ENCODE measurements around the gene HSPA12B. TPM values are rescaled to one million over a fixed set of nuclear protein-coding genes. Genes with fewer than 3 reads are reported as not detected.

Gene HSPA12B
- total and polyA plus RNA-seq, 8 donors, result 0.55 to 6.0 (median 1.7) TPM

DNA sequence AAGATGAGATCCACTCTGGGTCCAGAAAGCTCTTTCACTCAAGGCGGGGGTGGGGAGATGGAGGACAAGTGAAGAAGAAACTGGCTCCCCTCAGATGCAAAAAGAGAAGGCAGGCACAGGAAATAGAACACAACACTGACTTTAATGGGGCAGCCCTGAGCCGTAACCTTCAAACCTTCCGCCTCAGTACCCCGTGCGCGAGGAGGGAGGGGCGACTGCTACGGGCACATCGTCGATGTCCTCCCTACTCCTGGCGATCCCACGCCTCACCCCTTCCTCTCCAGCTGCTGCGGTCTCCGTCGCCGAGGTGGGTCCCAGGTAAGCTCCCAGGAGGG lies 44.9 kb downstream of the HSPA12B start:
- 24 to 42% methylated on average over 16 of the region's 16 CpGs for WGBS, 2 donors
- DNase-seq (no peak), ATAC-seq (peak in 1 of 4 donors; percentile 2)

DNA sequence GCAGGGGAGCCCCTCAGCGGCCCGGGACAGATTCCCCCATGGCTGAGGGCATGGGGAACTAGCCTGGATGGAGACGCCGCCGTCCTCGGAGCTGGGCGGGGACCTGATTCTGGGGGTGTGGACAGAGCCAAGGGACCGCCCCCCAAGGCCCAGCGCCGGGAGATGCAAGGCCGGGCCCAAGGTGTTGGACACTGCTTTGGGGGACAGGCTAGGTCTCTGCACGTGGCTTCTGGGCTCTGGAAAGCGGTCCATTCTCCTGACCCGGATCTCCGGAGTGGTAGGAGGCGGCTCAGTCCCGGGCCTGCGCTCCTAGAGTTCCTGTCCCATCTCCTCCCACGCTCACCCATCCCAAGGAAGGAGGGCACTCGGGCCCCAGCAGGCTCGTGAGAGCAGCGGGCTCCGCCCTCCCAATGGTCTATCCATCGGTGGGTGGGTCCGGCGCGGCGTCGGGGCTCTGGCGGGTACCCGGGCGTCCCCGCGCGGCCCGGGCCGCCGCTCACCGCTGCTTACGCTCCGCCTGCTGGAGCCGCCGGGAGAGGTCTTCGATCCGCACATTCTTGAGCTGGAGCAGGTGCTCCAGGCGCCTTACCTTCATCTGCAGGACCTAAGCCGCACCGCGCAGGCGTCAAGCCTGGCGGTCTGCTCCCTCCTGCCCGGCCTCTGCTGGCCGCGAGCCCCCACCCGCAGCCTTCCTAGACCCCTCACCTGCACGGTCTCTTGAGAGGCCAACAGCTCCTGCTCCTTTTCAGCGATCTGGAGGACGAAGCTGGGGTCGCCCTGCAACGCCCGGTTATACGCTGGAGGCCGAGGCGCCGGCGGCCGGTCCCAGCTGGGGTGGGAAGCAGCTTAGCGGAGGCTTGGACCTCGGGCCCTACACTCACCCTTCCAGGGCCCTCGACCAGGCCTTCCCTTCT lies 45.5 kb downstream of the HSPA12B start:
- H3K27ac ChIP-seq, result no peak overlapping the region
- 4 to 5% methylated on average over 57 to 70 of the region's 70 CpGs for WGBS, 2 donors
- TF ChIP-seq, protein P1, sequence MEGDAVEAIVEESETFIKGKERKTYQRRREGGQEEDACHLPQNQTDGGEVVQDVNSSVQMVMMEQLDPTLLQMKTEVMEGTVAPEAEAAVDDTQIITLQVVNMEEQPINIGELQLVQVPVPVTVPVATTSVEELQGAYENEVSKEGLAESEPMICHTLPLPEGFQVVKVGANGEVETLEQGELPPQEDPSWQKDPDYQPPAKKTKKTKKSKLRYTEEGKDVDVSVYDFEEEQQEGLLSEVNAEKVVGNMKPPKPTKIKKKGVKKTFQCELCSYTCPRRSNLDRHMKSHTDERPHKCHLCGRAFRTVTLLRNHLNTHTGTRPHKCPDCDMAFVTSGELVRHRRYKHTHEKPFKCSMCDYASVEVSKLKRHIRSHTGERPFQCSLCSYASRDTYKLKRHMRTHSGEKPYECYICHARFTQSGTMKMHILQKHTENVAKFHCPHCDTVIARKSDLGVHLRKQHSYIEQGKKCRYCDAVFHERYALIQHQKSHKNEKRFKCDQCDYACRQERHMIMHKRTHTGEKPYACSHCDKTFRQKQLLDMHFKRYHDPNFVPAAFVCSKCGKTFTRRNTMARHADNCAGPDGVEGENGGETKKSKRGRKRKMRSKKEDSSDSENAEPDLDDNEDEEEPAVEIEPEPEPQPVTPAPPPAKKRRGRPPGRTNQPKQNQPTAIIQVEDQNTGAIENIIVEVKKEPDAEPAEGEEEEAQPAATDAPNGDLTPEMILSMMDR (IDR thresholded peaks at IDR 0.05), result no peak
- intact Hi-C loops (cut with DNase I), result no loop called here
- H3K9me3 ChIP-seq, result no peaks in the 10 kb centered on the region
- H3K27me3 ChIP-seq, result no peaks in the 10 kb centered on the region
- H3K4me3 ChIP-seq, result peak overlapping the region; percentile 17 to 58 (median 46)
- H3K36me3 ChIP-seq, result no peaks in the 10 kb centered on the region
- peaks cover 0 to 22% (median 4%) of the 10 kb centered on the region in 3 donors for H3K4me1 ChIP-seq
- DNase-seq (peak; percentile 48 to 86 (median 70)), ATAC-seq (peak; percentile 56 to 76 (median 63)), FAIRE-seq (no peak)

More for the DNA sequence above, 44.9 kb downstream of the HSPA12B start:
- TF ChIP-seq, protein P1 (IDR thresholded peaks at IDR 0.05), result no peak
- Histone ChIP-seq H3K9me3 (no peaks in the 10 kb centered on the region), H3K36me3 (no peaks in the 10 kb centered on the region), H3K27me3 (no peaks in the 10 kb centered on the region), H3K27ac (no peak overlapping the region), H3K4me1 (peaks cover 0 to 22% (median 4%) of the 10 kb centered on the region in 3 donors), H3K4me3 (peak overlapping the region; percentile 17 to 58 (median 46))
- intact Hi-C loops (cut with DNase I), result no loop called here
- FAIRE-seq, result no peak

DNA sequence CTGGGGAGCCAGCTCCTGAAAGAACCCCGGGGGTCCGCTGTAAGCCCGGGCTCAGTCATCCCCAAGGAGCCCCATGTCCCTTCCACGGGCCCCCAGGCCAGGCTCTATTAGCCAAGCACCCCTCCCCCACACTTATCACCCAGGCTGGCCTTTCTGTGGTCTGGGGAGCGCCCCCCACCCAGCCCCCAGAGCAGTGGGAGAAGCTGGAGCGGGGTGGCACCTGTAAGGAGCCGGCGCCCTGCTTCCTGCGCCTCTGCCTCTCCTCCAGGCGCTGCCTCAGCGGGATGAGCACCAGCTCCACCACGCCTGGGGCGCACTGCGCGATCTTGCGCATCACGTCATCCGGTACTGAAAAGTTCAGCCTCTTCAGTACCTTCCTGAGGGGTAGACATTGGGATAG lies 46.5 kb downstream of the HSPA12B start:
- DNase-seq (peak in 1 of 6 donors; percentile 73), FAIRE-seq (no peak), ATAC-seq (no peak)
- Histone ChIP-seq H3K4me3 (no peak overlapping the region), H3K36me3 (no peaks in the 10 kb centered on the region), H3K27me3 (no peaks in the 10 kb centered on the region), H3K27ac (no peak overlapping the region), H3K4me1 (peaks cover under 1 to 25% (median 13%) of the 10 kb centered on the region in 3 donors), H3K9me3 (no peaks in the 10 kb centered on the region)
- TF ChIP-seq, protein P1 (IDR thresholded peaks at IDR 0.05), result no peak
- 71 to 81% methylated on average over 18 of the region's 18 CpGs for WGBS, 2 donors
- intact Hi-C loops (cut with DNase I), result no loop called here

DNA sequence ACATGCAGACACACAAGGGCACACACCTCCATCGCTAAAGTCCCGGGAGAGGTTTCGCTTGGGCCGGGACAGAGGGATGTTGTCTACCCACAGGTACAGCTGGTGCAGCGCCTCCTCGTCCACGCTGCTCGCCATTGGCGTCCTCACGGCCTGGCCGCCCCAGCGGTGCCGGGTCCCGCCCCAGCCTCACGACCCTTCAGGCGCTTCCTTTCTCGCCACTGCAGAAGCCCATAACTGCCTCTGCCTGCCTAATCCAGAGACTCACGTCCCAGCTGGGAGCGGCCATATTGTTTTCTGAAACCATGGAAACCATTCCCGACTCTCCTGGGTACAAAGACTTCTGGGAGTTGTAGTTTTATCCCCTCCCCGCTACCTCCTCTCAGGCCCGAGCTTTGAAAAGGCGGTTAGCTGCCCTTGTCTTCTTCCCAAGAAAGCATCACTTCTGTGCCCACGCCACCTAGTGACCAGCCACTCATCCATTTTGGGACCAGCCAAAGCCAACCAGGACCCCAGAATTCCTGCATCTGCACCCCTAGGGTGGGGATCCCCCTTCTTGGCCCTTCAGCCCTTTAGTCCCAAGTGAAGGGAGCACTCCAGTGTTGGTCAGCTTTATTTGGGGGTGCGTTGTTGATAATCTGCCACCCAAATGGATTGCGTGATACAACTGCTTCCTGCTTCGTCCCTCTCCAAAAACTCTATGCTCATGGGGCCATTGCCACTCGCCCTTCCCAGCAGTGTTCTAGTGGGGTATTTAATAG lies 48.8 kb downstream of the HSPA12B start, which contains the start of gene SPEF1:
TSS of gene SPEF1 (minus strand) at position 296 of the 758 bp plus-strand sequence. CDS start at position 135, 161 bp downstream.
- no peaks in the 10 kb centered on the region for H3K36me3 ChIP-seq
- peak within 1 kb of the TSS in 3 of 4 donors; percentile 18 to 46 (median 37) for H3K4me3 ChIP-seq
- peak; percentile 74 to 88 (median 84) for ATAC-seq
- peak; percentile 89 for FAIRE-seq
- peak in 5 of 6 donors; percentile 73 to 86 (median 81) for DNase-seq
- intact Hi-C loops (cut with DNase I), result no loop called here
- no peaks in the 10 kb centered on the region for H3K9me3 ChIP-seq
- 11 to 12% methylated on average over 28 of the region's 28 CpGs for WGBS, 2 donors
- H3K27ac ChIP-seq, result peak within 1 kb of the TSS; percentile 31 to 76 (median 46)
- no peaks in the 10 kb centered on the region for H3K27me3 ChIP-seq
- TF ChIP-seq, protein P1 (IDR thresholded peaks at IDR 0.05), result no peak
- peaks cover 10 to 38% (median 31%) of the 10 kb centered on the region in 3 donors for H3K4me1 ChIP-seq

Data from pancreas (tissue), 10 donors.